ENCODE data around the gene UBN1. TPM values are rescaled to one million over a fixed set of nuclear protein-coding genes. Genes with fewer than 3 reads are reported as not detected.
"Not testable (repeated sequence)": the region's sequence is repeated elsewhere in the genome, so short reads cannot be mapped to it uniquely, and the experiment has no call there.

Gene UBN1
- total RNA-seq, 1 experiment from 2014 or later: 33.3 TPM

- no peaks in the 10 kb centered on the region for H3K4me1 Mint-ChIP-seq (ENCODE audit: insufficient read depth, unreplicated experiment)
- peaks cover 95% of the 10 kb centered on the region for H3K36me3 Mint-ChIP-seq (ENCODE audit: insufficient read depth, unreplicated experiment)
- no peak overlapping the region for H3K27ac Mint-ChIP-seq (ENCODE audit: low read depth, unreplicated experiment)
- ChIA-PET CTCF (interaction anchor here (1.9 kb wide), 1 partner anchor 62 kb away, joined by 7 read pairs; no protein-coding TSS in a partner anchor), POLR2A (interaction anchor here (0.6 to 1.3 kb wide), 3 partner anchors 11 to 48 kb away, joined by 3 to 4 read pairs (median 3); partner anchors contain the start of gene GLYR1)
- no TSS peak for BruUV-seq (replicated peaks)
- H3K4me3 Mint-ChIP-seq (ENCODE audit: unreplicated experiment): no peak overlapping the region
- intact Hi-C loops (cut with micrococcal nuclease): no loop called here
- no peak for TF ChIP-seq CTCF (IDR thresholded peaks at IDR 0.05; ENCODE audit: unreplicated experiment)
- H3K27me3 Mint-ChIP-seq (ENCODE audit: insufficient read depth, unreplicated experiment): no peaks in the 10 kb centered on the region
- no peak for DNase-seq (ENCODE audit: unreplicated experiment)
- H3K9me3 Mint-ChIP-seq (ENCODE audit: unreplicated experiment): no peaks in the 10 kb centered on the region
These were observed 47.2 kb downstream of the UBN1 start for GRCh38 chr16:4894276-4895150.

GRCh38 chr16:4895366-4895765 lies 48.1 kb downstream of the UBN1 start:
- Mint-ChIP-seq H3K27ac (ENCODE audit: low read depth, unreplicated experiment) (no peak overlapping the region), H3K4me3 (ENCODE audit: unreplicated experiment) (no peak overlapping the region), H3K9me3 (ENCODE audit: unreplicated experiment) (no peaks in the 10 kb centered on the region), H3K4me1 (ENCODE audit: insufficient read depth, unreplicated experiment) (no peaks in the 10 kb centered on the region), H3K27me3 (ENCODE audit: insufficient read depth, unreplicated experiment) (no peaks in the 10 kb centered on the region), H3K36me3 (ENCODE audit: insufficient read depth, unreplicated experiment) (peaks cover 95% of the 10 kb centered on the region)
- TF ChIP-seq CTCF (IDR thresholded peaks at IDR 0.05; ENCODE audit: unreplicated experiment): no peak
- BruUV-seq (replicated peaks): no TSS peak
- no peak for DNase-seq (ENCODE audit: unreplicated experiment)
- ChIA-PET CTCF (interaction anchor here (1.1 kb wide), 1 partner anchor 61 kb away, joined by 6 read pairs; no protein-coding TSS in a partner anchor), POLR2A (interaction anchor here (0.5 to 1.3 kb wide), 4 partner anchors 11 to 56 kb away, joined by 3 to 4 read pairs (median 4); partner anchors contain the start of gene GLYR1)
- intact Hi-C loops (cut with micrococcal nuclease): no loop called here

- CTCF ChIA-PET; H3K27ac Mint-ChIP-seq (ENCODE audit: low read depth, unreplicated experiment); BruUV-seq (replicated peaks); DNase-seq (ENCODE audit: unreplicated experiment); H3K4me3 Mint-ChIP-seq (ENCODE audit: unreplicated experiment); intact Hi-C loops (cut with micrococcal nuclease); H3K27me3 Mint-ChIP-seq (ENCODE audit: insufficient read depth, unreplicated experiment); H3K9me3 Mint-ChIP-seq (ENCODE audit: unreplicated experiment); H3K4me1 Mint-ChIP-seq (ENCODE audit: insufficient read depth, unreplicated experiment): not testable (repeated sequence)
- POLR2A ChIA-PET: interaction anchor here (1.1 kb wide), 1 partner anchor 46 kb away, joined by 3 read pairs; no protein-coding TSS in a partner anchor
- peaks cover 93% of the 10 kb centered on the region for H3K36me3 Mint-ChIP-seq (ENCODE audit: insufficient read depth, unreplicated experiment)
These were observed 49.5 kb downstream of the UBN1 start for GRCh38 chr16:4896761-4897160.

GRCh38 chr16:4897328-4897727 lies 50.0 kb downstream of the UBN1 start:
- Mint-ChIP-seq H3K27me3 (ENCODE audit: insufficient read depth, unreplicated experiment) (no peaks in the 10 kb centered on the region), H3K4me3 (ENCODE audit: unreplicated experiment) (no peak overlapping the region), H3K4me1 (ENCODE audit: insufficient read depth, unreplicated experiment) (no peaks in the 10 kb centered on the region), H3K36me3 (ENCODE audit: insufficient read depth, unreplicated experiment) (peaks cover 92% of the 10 kb centered on the region), H3K9me3 (ENCODE audit: unreplicated experiment) (no peaks in the 10 kb centered on the region), H3K27ac (ENCODE audit: low read depth, unreplicated experiment) (peak overlapping the region; percentile 39)
- TF ChIP-seq CTCF (IDR thresholded peaks at IDR 0.05; ENCODE audit: unreplicated experiment): no peak
- DNase-seq (ENCODE audit: unreplicated experiment): no peak
- ChIA-PET POLR2A (interaction anchor here (1.1 kb wide), 1 partner anchor 45 kb away, joined by 3 read pairs; no protein-coding TSS in a partner anchor), CTCF (interaction anchor here (0.6 kb wide), 1 partner anchor 31 kb away, joined by 3 read pairs; no protein-coding TSS in a partner anchor)
- intact Hi-C loops (cut with micrococcal nuclease): no loop called here
- no TSS peak for BruUV-seq (replicated peaks)

All from MCF 10A (cell line).